GM23248 (cell line): ENCODE data around the gene ANAPC1.
"Not testable (repeated sequence)": the region's sequence is repeated elsewhere in the genome, so short reads cannot be mapped to it uniquely, and the experiment has no call there.

ENCODE experiments used
- EZH2 ChIP-seq: fragments of 200-600 bp; sonication (generic); IDR thresholded peaks from 2 replicates; pipeline ENCODE4 v1.6.1; 2018; ENCODE audit warnings: antibody characterized with exemption, mild to moderate bottlenecking; ENCODE audit not compliant: insufficient read depth, poor library complexity, severe bottlenecking
- EZH2phosphoT487 ChIP-seq: fragments of 200-600 bp; sonication (generic); IDR thresholded peaks from 2 replicates; pipeline ENCODE4 v1.6.1; 2018; ENCODE audit warnings: antibody characterized with exemption, moderate library complexity, mild to moderate bottlenecking, low read depth; ENCODE audit not compliant: insufficient read depth

DNA sequence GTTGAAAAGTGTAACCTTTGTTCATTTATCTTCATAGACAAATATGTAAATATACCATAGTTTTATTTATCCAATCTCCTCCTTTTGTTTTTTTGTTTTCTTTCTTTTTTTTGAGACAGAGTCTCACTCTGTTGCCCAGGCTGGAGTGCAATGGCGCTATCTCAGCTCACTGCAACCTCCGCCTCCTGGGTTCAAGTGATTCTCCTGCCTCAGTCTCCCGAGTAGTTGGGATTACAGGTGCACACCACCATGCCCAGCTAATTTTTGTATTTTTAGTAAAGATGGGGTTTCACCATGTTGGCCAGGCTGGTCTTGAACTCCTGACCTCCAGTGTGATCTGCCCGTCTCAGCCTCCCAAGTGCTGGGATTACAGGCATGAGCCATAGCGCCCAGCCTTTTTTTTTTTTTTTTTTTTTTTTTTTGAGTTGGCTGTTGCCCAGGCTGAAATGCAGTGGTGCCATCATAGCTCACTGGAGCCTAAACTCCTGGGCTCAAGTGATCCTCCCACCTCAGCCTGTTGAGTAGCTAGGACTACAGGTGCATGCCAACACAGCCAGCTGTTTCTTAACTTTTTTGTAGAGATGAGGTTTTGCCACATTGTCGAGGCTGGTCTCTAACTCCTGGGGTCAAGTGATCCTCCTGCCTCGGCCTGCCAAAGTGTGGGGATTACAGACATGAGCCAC, 27.4 kb upstream of the ANAPC1 start:
- not testable (repeated sequence) for TF ChIP-seq EZH2, EZH2phosphoT487
